ENCODE data around the gene TBX1.

Gene TBX1

DNA sequence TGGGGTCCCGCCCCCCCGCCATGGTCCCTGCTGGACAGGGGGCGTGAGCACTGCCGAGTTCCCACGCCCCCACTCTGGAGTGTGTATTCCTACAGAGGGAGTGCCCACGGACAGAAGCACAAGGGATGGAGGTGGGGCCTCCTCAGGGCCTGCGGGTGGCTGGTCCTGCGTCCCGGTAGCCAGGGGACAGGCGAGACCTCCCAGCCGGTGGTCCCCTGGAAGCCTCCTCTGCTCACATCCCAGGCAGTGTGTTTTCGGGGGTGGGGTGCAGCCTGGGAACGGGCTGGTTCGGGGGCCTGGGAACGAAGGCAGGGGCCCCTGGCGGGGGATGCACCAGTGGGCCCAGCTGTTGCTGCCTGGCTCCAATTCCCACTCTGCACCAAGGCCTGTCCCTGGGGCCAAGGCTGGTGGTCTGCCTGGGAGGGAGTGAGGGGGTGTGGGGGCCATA is 21.1 kb upstream of the TBX1 start:
- DNase-seq = no peak

DNA sequence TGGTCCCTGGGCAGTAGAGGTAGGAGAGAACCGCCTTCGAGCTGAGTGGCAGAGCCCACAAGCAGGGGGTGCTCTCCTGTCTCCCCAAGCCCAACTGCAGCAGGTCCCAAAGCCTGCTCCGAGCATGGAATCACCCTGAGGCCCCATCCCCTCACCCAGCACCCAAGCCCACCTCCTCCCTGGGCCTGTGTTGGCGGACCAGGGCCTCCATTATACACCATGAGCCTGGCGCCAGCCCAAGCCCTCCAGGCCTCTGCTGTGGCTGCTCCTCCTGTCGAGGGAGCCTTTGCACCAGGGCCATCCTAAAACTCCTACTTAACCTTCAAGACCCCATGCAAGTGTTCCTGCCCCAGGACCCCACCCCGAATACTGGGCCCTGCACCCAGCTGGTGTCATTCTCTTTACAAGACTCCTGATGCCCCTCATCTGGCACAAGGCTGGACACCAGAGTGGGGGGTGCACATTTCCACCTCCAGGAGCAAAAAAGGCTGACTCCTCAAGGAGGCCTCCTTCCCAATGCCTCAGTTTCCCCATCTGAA is 20.6 kb upstream of the TBX1 start:
- no peak for DNase-seq

DNA sequence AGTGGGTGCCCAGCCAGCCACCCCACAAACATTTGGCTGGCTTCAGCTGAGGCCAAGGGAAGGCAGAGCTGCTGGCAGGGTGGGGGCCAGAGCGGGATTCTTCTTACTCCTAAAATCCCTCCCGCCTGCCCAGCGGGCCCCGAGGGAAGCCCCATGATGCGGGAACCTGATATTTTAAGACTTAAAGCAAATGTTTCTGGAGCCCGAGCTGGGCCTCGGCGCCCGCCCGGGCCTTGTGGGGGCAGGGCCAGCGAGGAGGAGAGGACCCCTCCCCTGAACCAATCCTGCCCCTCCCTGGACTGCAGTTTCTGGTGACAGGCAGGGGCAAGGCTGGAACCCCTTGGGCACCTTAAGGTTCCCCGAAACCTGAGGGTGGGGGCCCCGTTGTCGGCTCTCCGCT is 20.0 kb upstream of the TBX1 start:
- DNase-seq = no peak

DNA sequence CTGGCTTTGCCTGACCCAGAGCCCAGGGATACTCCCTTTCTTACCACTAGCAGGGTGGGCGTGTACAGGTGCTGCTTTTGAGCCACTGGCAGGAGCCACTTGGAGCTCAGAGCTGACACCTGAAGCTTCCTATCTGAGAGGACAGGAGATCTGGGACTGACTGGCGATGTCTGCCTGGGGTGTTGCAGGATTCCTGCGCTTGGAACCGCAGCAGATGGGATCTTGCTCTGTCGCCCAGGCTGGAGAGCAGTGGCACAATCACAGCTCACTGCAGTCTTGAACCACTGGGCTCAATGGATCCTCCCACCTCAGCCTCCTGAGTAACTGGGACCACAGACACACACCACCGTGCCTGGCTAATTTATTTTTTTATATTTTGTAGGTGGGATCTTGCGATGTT is 19.5 kb upstream of the TBX1 start:
- DNase-seq = no peak

DNA sequence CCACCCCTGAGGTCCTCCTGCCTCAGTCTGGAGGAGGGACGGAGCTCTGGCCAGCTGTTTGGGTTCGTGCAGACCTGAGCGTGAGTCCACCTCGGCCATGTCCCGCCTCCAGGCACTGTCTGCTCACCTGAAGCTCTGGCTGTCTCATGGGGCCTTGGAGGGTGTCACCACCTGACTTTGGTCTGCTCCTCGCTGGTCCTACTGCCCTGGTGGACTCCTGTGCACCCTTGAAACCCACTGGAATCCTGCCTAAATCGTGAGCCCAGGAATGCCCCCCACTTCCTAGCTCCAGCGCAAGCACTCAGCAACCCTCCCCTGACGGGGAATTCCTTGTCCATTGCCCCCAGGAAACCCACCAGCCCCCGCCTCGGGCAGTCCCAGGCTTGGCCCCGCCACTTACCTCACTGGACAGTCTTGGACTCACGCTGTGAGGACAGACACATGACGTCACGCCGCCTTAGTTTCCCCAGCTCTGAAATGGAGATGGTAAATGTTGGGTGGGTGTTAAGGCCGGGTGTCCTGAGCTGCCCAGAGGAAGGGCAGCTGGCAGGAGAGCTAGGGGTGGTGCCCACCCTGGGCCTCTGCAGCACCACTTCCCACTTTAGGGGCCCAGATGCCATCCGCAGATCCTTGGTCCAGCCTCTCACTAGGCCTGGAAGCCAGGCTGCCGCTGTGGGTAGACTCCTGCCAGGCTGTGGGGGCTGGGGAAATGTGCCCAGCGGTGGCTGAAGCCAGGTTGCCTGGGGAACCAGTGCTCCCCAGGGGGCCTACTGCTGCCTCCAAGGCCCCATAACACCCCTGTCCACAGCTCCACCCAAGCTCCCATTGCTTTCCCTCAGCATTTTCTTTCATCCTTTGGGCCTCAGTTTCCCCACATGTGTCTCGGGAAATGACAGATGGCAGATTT is 18.2 kb upstream of the TBX1 start:
- no peak for DNase-seq

DNA sequence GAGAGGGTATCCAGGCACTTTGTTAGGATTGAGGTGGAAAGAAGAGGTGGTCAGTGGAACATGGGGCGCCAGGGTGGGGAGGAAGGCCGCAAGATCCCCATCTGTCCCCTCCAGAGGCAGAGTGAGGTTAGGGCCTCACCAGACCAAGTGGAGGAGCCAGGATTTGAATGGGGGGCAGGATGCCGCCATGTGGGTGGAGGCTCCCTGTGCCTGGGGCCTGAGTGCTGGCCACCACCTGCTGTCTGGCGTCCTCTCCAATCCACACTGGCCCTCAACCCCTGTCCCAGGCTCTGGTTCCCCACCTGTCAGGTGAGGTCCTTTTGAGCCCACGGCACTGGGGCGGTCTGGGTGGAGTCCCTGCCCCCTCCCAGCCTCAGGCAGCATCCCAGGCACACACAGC is 17.5 kb upstream of the TBX1 start:
- DNase-seq = no peak

DNA sequence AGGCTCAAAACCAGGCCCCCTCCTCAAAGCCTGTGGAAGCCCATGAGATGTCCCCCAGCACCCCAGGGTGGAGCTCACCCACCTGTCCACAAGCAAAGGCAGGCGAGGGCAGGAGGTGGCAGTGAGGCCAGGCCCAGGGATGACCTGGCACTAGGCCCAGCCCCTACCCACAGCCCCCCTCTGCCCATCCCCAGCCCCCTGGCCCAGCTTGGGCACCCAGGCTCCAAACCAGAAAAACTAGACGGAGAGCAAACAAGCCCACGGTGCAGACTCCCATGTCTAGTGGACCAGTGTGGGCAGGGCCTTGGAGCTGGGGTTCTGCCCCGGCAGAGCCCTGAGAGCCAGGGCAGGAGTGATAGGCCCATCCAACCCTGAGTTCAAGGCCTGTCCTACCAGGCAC is 16.9 kb upstream of the TBX1 start:
- no peak for DNase-seq

DNA sequence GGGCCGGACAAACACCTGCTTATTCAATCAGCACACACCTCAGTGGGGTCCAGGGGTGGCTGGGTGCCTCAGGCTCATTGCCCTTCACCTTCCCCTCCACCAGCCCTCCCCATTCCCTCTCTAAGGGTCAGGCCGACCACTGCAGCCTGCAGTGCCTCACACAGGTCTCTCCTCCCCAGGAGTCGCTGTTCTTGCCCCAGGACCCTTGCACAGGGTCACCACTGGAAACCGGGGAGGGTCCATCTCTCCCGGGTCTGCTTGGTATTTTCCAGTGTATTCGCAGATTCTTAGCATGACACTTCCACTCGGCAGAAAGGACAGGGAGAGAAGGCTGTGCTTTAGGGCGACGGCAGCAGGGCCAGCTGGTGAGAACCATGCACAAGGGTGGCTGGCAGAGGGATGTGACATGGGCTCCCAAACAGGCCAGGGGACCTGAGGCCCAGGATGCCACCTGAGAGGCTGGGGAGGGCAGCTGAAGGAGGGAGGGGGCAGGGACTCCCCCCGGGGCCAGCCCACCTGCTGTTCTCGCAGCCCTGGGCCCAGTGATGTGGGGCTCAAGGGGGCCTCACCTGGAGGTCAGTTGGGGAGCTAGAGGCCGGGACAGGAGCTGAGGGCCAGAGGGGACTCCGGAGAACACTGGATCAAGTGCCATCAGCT is 16.1 kb upstream of the TBX1 start:
- no peak for DNase-seq

DNA sequence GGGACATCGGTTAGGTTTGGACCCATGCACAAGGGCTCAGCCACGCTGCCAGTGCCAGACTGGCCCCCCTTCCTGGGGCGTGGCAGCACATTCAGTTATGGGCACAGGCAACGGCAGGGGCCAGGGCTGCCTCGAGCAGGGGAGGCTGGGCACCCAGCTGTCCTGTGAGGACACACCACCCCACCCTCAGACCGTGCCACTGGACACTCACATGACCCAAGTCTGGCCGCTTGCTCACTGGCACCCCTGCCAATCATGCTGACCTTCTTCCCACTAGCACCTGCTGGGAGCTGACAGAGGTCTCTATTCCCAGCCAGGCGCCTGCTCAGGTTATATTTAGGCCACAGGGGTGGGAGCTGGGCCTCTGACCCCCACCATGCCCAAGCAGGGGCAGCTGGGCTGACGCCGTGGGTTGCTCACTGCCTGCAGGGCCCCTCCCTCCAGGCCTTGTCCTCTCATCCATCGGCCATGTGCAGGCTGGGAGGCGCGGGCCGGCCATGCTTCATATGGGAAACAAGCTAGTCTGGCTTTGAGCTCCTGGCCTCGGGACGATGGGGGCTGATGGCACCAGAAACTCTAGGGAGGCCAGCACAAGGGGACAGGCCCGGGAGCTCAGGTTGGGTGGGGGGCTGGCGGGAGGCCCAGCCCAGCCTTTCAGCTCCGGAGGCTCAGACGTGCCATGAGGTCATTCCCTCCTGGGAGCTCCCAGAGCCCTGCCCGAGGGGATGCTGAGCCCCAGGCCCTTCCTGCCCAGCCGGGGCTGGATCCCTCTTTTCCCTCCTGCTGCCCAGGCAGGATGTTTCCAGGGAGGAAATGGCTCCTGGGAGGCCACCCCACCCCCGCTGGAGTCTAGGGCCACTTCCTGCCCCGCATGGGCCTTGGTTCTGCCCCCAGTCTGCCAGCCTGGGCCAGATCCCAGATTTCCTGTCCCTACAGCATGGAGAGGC is 15.2 kb upstream of the TBX1 start:
- DNase-seq = no peak

DNA sequence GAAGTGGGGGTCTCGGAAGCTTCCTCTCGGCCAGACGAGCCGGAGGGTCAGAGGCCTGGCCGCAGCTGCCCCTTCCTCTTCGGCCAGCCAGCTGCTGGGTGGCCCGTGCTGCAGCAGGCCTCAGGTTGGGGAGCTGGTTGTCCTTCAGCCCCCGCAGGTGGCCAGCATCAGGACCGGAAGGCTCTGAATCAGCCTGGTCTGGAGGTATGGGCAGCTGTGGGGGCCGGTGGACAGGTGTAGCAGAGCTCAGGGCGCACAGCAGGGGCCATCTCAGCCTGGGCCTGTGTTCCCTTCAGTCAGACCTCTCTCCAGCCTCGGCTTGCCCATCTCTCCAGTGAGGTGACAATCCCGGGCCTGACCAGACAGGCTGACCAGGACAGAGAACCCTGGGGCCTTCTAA is 13.9 kb upstream of the TBX1 start:
- no peak for DNase-seq

DNA sequence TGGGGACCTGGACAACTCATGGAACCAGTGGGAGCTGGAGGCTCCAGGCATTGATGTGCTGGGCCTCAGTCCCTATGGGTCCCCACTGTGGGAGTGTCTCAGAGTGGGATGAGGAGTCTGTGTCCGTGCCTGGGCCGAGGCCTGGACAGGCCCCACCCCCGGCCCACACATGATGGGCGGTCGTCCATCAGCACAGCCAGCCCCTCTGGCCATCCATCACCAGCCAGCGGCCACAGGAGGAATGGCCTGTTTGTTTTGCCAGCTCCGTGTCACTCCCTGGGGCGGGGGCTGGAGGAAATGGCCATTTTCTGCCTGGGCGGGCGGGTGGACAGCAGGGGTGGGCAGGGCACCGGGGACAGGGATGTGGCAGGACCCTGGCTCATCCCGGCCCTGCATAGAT is 13.0 kb upstream of the TBX1 start:
- DNase-seq = no peak

DNA sequence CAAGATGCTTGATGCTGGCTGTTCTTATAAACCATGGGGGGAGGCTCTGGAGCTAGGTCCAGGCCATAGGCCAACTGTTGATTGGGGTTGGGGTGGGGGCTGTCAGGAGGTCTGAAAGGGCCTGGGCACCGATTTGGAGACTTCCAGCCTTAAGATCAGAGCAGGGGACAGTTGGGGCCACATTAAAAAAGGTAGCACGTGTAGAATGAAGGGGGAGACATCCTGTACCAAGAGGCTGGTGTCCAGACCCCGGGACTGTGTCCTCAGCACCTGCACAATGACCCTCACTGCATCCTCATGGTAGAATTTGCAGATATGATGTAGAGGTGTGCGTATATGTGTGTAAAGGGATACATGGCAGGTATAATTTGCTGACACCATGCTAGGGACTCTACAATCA is 12.4 kb upstream of the TBX1 start:
- no peak for DNase-seq

DNA sequence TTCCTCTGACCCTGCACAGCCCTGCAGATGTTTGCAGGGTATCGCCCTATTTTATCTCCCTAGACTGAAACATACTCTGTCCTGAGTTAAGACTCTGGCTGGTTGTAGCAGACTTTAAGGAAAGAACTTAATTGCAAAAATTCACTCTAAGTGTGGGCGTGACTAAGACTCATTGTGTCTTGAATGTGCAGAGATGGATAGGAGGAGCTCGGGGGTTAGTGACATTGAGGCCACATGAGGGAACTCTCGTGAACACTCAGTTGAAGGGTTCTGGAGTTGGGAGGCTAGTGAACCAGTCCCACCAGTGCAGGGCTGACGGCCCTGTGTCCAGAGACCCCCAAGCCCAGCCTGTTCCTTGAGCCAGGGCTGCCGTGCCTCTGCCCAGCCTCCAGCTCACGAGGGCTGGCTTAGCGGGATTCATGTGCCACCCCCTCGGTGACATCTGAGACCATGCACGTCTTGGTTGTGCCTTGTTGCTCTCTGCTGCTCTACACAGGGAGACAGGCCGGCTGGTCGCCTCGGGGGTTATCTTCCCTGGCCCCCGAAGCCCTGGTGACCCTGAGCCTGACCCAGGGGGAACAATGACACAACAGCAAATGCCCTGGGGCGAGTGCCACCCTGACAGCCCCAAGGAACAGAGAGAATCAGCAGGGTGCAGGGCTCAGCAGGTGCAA is 11.4 kb upstream of the TBX1 start:
- DNase-seq = no peak

DNA sequence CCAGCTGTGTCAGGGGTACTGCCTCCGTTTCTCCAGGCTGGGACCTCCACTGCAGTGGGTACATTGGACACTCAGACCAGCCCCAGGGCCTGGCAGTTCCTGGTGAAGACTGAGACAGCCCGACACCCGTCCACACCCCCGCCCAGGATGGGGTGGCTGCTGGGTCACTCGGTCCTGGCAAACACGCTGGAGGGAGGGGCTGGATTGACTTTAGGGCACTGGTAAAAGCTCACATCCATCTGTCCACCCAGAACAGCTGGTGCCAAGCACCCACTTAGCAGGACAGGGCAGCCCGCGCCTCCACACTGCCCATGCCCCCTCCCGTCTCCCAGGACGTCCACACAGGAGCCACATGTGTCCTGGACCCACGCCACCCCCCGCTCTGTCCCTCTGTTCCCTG is 10.7 kb upstream of the TBX1 start:
- no peak for DNase-seq

DNA sequence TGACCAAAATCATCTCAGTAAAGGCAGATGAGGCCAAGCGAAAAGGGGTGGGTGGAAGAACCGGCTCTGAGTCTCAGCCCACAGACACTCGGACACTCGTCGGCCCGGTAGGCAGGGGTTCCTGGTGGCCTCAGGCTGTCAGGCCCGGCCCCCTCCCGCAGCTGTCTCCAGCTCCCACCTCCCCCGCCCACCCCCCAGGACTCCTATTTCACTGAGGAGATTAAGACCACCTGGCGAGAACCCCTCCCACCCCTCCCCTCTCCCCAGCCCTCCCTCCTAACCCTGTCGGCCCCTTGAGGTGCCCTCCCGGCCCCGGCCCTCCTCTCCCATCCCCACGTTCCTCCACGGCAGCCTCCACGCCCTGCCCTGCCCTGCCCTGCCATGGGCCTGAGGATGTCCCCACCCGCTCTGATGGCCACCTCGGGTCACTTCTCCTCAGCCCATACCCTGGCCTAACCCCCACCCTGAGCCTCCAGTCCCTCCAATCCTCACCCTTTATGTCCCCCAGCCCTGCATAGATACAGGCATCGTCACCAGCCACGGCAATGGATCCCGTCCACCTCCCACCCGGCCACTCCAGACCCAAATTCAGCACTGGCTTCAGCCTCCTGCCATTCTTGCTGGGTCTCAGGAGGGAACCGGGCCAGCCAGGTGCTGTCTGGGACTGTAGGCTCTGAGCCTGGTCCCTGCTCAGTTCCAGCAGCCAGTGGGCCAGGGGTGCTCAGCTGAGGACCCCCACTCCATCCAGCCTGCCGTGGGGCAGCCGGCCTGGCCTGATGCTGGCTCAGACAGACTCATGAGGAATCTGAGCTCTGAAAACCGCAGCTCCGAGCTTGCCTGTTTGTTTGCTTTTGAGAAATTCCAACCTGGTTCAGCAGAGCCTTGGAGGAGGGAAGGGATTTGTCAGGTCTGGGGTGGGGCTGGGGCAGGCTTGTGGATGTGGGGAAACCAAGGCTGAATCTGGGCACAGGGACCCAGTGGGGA is 9.8 kb upstream of the TBX1 start:
- no peak for DNase-seq

DNA sequence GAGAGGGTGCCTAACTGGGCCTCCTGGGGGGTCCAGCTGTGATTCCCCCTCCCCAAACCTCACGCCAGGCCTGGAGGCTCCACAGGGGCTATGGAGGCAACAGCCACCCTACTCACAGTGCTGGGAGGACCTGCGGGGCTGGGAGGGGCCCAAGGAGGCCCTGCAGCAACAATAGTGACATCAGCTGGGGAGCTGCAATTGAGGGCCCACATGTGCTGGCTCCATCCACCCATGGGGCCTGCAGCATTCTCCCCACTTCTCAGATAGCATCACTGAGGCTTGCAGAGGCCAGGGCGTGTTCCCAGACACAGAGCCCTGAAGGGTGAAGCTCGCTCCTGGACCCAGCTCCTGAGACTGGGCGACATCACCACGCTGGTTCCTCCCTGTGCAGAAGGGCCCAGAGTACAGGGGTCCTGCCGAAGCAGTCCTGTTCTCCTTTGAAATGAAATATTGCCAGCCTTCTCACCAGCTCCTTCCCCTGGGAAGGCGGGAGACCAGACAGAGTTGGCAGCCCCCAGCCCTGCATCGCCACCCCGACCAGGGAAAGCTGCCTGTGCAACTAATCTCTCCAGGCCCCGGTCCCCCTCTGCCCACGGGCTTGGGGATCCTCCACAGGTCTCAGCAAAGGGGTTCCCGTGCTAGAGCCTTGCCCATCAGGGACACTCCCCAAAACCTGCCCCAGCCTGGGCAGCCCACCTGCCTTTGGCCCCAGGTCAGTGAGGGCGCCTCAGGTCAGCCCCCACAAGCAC is 8.9 kb upstream of the TBX1 start:
- DNase-seq = no peak

DNA sequence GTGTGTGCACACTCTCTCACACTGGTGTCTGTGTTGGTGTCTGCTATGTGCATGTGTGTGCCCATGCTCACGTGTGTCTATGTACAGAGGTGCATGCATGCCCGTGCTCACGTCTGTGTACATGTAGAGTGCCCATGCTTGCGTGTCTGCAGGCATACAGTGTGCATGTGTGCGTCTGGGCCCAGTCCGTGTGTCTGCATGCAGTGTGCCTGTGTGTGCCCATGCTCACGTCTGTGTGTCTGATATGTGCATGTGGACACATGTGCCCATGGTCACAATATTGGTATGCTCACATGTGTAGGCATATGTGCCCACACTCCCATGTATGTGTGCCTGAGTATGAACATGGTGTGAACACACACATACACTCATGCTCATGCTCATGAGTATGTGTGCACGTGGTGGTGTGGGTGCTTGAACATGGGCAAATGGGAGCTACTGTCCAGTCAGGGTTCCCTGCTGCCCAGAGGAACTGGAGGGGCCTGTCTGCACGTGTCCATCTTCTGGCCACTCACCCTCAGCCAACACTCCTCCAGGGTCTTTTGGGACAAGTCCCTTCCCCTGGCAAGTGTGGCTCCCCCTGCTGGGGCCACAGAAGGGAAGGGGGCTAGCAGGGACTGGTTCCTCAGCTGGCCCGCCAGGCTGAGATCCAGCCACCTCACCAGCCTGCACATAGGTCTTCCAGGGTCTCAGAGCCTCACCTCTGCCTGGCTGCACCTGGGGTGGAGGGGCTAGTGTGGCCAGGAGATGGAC is 7.3 kb upstream of the TBX1 start:
- DNase-seq = peak; percentile 20

DNA sequence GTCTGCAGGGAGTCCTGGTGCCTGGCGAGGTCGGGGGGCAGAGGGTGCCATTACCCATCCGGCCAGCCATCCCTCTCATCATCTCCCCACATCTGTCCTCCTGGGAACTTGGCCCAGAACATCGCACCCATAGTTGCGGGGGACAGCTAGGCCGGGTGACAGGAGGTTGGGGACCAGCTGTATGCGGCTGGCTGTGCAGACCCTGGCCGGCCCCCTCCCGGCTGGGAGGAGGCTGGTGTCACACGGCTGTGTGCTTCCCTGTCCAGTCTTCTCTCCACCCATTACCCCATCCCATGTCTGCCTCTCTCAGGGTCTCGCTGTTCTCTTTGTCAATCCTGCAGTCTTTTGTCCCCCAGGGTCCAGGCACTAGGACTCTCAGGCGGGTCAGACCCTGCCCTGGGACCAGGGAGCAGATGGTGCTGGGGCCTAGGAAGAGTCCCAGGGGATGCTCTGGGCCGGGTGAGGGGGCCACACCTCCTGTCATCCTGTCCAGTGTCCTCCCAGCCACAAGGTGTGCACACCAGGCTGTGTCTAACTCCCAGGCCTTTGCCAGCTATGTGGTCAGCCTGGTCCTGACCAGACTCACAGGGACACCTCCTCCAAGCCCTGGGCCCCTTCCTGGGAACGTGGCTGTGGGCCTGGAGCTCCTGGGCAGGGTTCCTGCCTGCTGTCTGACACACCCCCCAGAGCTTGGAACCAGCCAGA is 6.4 kb upstream of the TBX1 start:
- DNase-seq = no peak

DNA sequence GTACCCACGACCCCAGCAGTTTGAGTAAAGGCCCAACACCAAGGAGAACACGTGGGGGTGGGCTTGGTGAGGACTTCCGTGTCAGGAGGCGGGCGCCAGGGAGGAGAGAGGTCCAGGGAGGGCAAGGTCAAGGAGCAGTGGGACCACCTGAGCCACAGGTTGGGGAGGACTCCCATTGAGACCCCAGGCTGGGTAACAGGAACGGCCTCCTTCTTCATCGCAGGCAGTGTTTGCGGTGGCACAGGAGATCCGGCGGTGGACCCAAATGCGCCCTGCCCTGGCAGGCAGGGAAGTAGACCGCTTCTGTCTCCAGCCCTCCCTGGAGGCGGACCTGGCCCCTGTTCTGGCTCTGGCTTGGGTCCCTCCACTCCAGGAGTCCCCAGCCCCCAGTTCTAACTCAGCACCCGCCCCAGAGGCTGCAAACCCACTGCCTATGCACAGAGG is 5.9 kb upstream of the TBX1 start:
- DNase-seq = no peak
